HepG2 (cell line): ENCODE results near the gene NHSL1. TPM values are rescaled to one million over a fixed set of nuclear protein-coding genes. Genes with fewer than 3 reads are reported as not detected.

Experiments used
- ATAC-seq: fragments of 200-7000 bp; cut with Tn5 transposase; 3 replicates; pipeline ENCODE4 v1.9.1; 2020; ENCODE audit warnings: mild to moderate bottlenecking, moderate library complexity
- BruUV-seq: library from RNA; stranded (reverse); fragments of 400-500 nt; replicated peaks from 2 replicates; lab custom pipeline; 2021; lab: Mats Ljungman, UMichigan
- CTCF ChIA-PET: fragments of 300-600 bp; formaldehyde crosslinking; extraction: SDS; loops from one replicate; lab custom pipeline; 2021; ENCODE audit warnings: low total read pairs, inconsistent platforms, low intra/inter-chr PET ratio; lab: Yijun Ruan, JAX
- POLR2A ChIA-PET: fragments of 350-600 bp; sonication (Branson Sonifier 250); formaldehyde crosslinking; loops from one replicate; lab custom pipeline; 2020; ENCODE audit warnings: antibody characterized with exemption, inconsistent platforms; lab: Yijun Ruan, JAX
- DNase-seq: peaks from one replicate; pipeline ENCODE4 v3.0.0-alpha.2; 2015; ENCODE audit warnings: low spot score
- FAIRE-seq: peaks from 3 replicates; lab custom pipeline; 2011; peaks lifted over from hg19 to GRCh38; lab: Jason Lieb, UNC
- H2AFZ ChIP-seq: one replicate; pipeline ENCODE4 v1.6.1; 2011; ENCODE audit warnings: low read length, inconsistent platforms
- H3K27ac ChIP-seq: fragments of 300-600 bp; 3 replicates; pipeline ENCODE4 v1.8.0; 2011; ENCODE audit warnings: mixed run types, mild to moderate bottlenecking, mixed read lengths, low read length, inconsistent platforms; ENCODE audit not compliant: insufficient read depth; ENCODE audit errors: extremely low read length
- H3K27me3 ChIP-seq, 2 experiments: fragments of 200-600 bp in 1 of 2; 2 replicates in 1 of 2; 3 replicates in 1 of 2; pipeline versions ENCODE4 v1.6.0 to v1.8.0; 2011; ENCODE audit warnings: low read length in 2 of 2, mild to moderate bottlenecking in 2 of 2, moderate library complexity in 2 of 2, inconsistent platforms in 1 of 2; ENCODE audit not compliant: insufficient read depth in 2 of 2, control insufficient read depth in 1 of 2
- H3K36me3 ChIP-seq, 2 experiments: fragments of 200-600 bp in 1 of 2; replicated peaks in 1 of 2; 2 replicates in 1 of 2; 3 replicates in 1 of 2; pipeline versions ENCODE4 v1.5.1 to v1.8.0; 2011; ENCODE audit warnings: low read length in 2 of 2, inconsistent platforms in 1 of 2; ENCODE audit not compliant: insufficient read depth in 2 of 2, control insufficient read depth in 1 of 2
- H3K4me1 ChIP-seq: 2 replicates; pipeline ENCODE4 v1.5.1; 2012; ENCODE audit warnings: low read length, inconsistent platforms; ENCODE audit not compliant: insufficient read depth
- H3K4me2 ChIP-seq: 2 replicates; pipeline ENCODE4 v1.6.0; 2011; ENCODE audit warnings: low read depth, low read length, inconsistent platforms
- H3K4me3 ChIP-seq, 3 experiments: fragments of 200-600 bp in 1 of 3; sonication (generic), shearing (Covaris generic) in 1 of 3; replicated peaks in 1 of 3; 2 replicates each; pipeline ENCODE4 v1.5.1; 2011 to 2016; ENCODE audit warnings: low read length in 3 of 3, inconsistent platforms in 2 of 3, low read depth in 2 of 3, mild to moderate bottlenecking in 2 of 3, control low read depth in 1 of 3, mixed read lengths in 1 of 3; ENCODE audit not compliant: insufficient read depth in 1 of 3
- H3K79me2 ChIP-seq: one replicate; pipeline ENCODE4 v1.6.1; 2011; ENCODE audit warnings: low read length, inconsistent platforms; ENCODE audit not compliant: insufficient read depth
- H3K9ac ChIP-seq: 2 replicates; pipeline ENCODE4 v1.6.0; 2011; ENCODE audit warnings: mild to moderate bottlenecking, low read depth, low read length, inconsistent platforms; ENCODE audit not compliant: insufficient read depth
- H3K9me3 ChIP-seq: 2 replicates; pipeline ENCODE4 v1.5.1; 2012; ENCODE audit warnings: mild to moderate bottlenecking, low read length
- H4K20me1 ChIP-seq: 2 replicates; pipeline ENCODE4 v1.6.0; 2011; ENCODE audit warnings: inconsistent platforms, mild to moderate bottlenecking, low read length, moderate library complexity; ENCODE audit not compliant: insufficient read depth
- ATF7-NPFF ChIP-seq: sonication (generic); formaldehyde crosslinking; IDR thresholded peaks from 2 replicates; pipeline ENCODE4 v1.8.1; 2023; ENCODE audit warnings: mild to moderate bottlenecking, low read depth, missing genetic modification reagents, moderate library complexity
- DMAP1 ChIP-seq: IDR thresholded peaks from 2 replicates; pipeline ENCODE4 v1.6.1; 2016
- FLYWCH1 ChIP-seq: sonication (generic); formaldehyde crosslinking; IDR thresholded peaks from 2 replicates; pipeline ENCODE4 v1.8.1; 2023; ENCODE audit warnings: mild to moderate bottlenecking, missing genetic modification reagents
- FOXA1 ChIP-seq, 2 experiments: fragments of 450-650 bp in 1 of 2; sonication (generic) in 1 of 2; formaldehyde crosslinking in 1 of 2; IDR thresholded peaks; 2 replicates each; pipeline versions ENCODE4 v1.4.0 to v1.6.1; 2016 to 2020; ENCODE audit warnings: missing genetic modification reagents in 1 of 2
- HNRNPK ChIP-seq: fragments of 200-400 bp; formaldehyde crosslinking; IDR thresholded peaks from 2 replicates; pipeline ENCODE4 v1.6.1; 2018; ENCODE audit warnings: low read length, low read depth, moderate library complexity, mild to moderate bottlenecking; ENCODE audit not compliant: poor library complexity, severe bottlenecking
- NBN ChIP-seq: fragments of 450-650 bp; conservative IDR thresholded peaks from 2 replicates; pipeline ENCODE4 v1.6.1; 2017
- SAFB2 ChIP-seq: sonication (generic); formaldehyde crosslinking; IDR thresholded peaks from 2 replicates; pipeline ENCODE4 v1.5.1; 2020; ENCODE audit warnings: missing genetic modification reagents, low read depth, mild to moderate bottlenecking, borderline replicate concordance
- SMAD1 ChIP-seq: sonication (generic); formaldehyde crosslinking; IDR thresholded peaks from 2 replicates; pipeline ENCODE4 v1.4.0; 2020; ENCODE audit warnings: missing genetic modification reagents, low read depth, mild to moderate bottlenecking, borderline replicate concordance
- SMARCC2 ChIP-seq: fragments of 450-650 bp; IDR thresholded peaks from 2 replicates; pipeline ENCODE4 v1.6.1; 2017; ENCODE audit warnings: antibody characterized with exemption, mild to moderate bottlenecking
- TBP ChIP-seq: sonication (generic); formaldehyde crosslinking; IDR thresholded peaks from 2 replicates; pipeline ENCODE4 v1.5.0; 2020; ENCODE audit warnings: missing genetic modification reagents
- XRCC5 ChIP-seq: fragments of 200-400 bp; formaldehyde crosslinking; optimal IDR thresholded peaks from 2 replicates; pipeline ENCODE3; 2017; ENCODE audit warnings: mild to moderate bottlenecking, low read length
- ZNF879 ChIP-seq: sonication (generic); formaldehyde crosslinking; IDR thresholded peaks from 2 replicates; pipeline ENCODE4 v1.8.1; 2023; ENCODE audit warnings: missing genetic modification reagents
- WGBS: methylation state at CpG from one replicate; pipeline ENCODE4 v1.1.6; 2017; ENCODE audit warnings: low lambda C conversion rate; 5-methylcytosine and 5-hydroxymethylcytosine counted together
- in situ Hi-C: cut with HindIII; loops from 2 replicates; pipeline ENCODE4 v1.10.0; 2017; ENCODE audit warnings: low pct_unique_long_range_greater_than_20kb; ENCODE audit not compliant: extremely low pct_ligation_motif_present
- intact Hi-C: fragments of 100-400 bp; cut with micrococcal nuclease; formaldehyde crosslinking; loops from one replicate; pipeline ENCODE4 v1.10.0; 2022; ENCODE audit not compliant: unreplicated experiment
- polyA plus RNA-seq, 8 experiments: library from polyadenylated mRNA; depleted of rRNA in 3 of 8; stranded (reverse) in 7 of 8; unstranded in 1 of 8; fragments of >200 nt; fragmentation: Illumina TruSeq in 4 of 8; extraction: Trizol in 4 of 8; gene quantifications; 2 replicates each; pipeline versions ENCODE4 v1.2.1 to v1.2.3, GENCODE V29; 2011 to 2016; ENCODE audit warnings: low read depth in 4 of 8, missing spikeins in 1 of 8, mixed read lengths in 1 of 8; ENCODE audit not compliant: insufficient read depth in 1 of 8
- total RNA-seq, 5 experiments: library from RNA; depleted of rRNA; stranded (reverse); fragments of >200 nt; fragmentation: Illumina TruSeq; extraction: Trizol; gene quantifications; 2 replicates each; pipeline ENCODE4 v1.2.3, GENCODE V29; 2016; ENCODE audit warnings: low read depth in 1 of 5
- TF ChIP-seq, protein P1 (sequence below), 2 experiments: sonication (generic) in 1 of 2; formaldehyde crosslinking in 1 of 2; IDR thresholded peaks; 2 replicates each; pipeline versions ENCODE4 v1.4.0 to v1.6.1; 2016 to 2020; ENCODE audit warnings: borderline replicate concordance in 1 of 2, low read depth in 1 of 2, mild to moderate bottlenecking in 1 of 2, missing genetic modification reagents in 1 of 2
- TF ChIP-seq, protein P2 (sequence below): sonication (generic); formaldehyde crosslinking; IDR thresholded peaks from 2 replicates; pipeline ENCODE4 v1.8.0; 2022; ENCODE audit warnings: low read depth, missing genetic modification reagents

Gene NHSL1
- total and polyA plus RNA-seq, 2 of the 13 experiments (the other 11 are each of a cell fraction or from before 2014, with no cell fraction given): 24.9 to 53.6 TPM

DNA sequence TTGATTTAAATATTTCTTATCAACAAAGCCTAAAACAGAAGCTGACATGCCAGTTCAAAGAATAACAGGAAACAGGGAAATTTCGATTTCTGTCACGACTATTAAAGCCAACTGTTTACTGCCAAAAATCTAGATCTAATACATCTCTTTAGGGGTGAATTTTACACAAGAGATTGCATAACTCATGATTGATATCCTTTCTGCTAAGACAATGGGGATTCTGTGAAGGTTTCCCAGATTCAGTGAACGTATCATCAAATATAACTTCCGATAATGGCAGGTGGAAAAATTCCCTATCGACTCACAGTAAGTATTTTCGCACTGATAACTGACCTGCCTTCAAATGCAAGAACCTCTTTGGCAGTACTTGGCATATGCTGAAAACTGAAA is 42.9 kb downstream of the NHSL1 start:
- peaks cover 18% of the 10 kb centered on the region for H3K4me1 ChIP-seq
- no peak for ATAC-seq

GRCh38 chr6:138455746-138456400 is 43.4 kb downstream of the NHSL1 start:
- WGBS: 94% methylated on average over 7 of the region's 7 CpGs
- H3K36me3 ChIP-seq: peaks cover 6 to 33% of the 10 kb centered on the region in 2 experiments
- DNase-seq (no peak), FAIRE-seq (no peak), ATAC-seq (no peak)
- H3K4me3 ChIP-seq: no peak overlapping the region
- no peak overlapping the region for H3K9ac ChIP-seq
- no TSS peak for BruUV-seq
- H3K9me3 ChIP-seq: no peaks in the 10 kb centered on the region
- peaks cover 18% of the 10 kb centered on the region for H3K4me1 ChIP-seq
- no peak overlapping the region for H3K27ac ChIP-seq
- in situ Hi-C loops: no loop called here
- ChIA-PET CTCF (no interaction called here), POLR2A (no interaction called here)
- no peaks in the 10 kb centered on the region for H4K20me1 ChIP-seq
- intact Hi-C loops: no loop called here
- no peaks in the 10 kb centered on the region for H3K27me3 ChIP-seq
- H2AFZ ChIP-seq: no peak overlapping the region
- H3K4me2 ChIP-seq: no peak overlapping the region
- H3K79me2 ChIP-seq: peaks cover 7% of the 10 kb centered on the region
- TF ChIP-seq, protein P1, sequence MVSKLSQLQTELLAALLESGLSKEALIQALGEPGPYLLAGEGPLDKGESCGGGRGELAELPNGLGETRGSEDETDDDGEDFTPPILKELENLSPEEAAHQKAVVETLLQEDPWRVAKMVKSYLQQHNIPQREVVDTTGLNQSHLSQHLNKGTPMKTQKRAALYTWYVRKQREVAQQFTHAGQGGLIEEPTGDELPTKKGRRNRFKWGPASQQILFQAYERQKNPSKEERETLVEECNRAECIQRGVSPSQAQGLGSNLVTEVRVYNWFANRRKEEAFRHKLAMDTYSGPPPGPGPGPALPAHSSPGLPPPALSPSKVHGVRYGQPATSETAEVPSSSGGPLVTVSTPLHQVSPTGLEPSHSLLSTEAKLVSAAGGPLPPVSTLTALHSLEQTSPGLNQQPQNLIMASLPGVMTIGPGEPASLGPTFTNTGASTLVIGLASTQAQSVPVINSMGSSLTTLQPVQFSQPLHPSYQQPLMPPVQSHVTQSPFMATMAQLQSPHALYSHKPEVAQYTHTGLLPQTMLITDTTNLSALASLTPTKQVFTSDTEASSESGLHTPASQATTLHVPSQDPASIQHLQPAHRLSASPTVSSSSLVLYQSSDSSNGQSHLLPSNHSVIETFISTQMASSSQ (IDR thresholded peaks at IDR 0.05; ENCODE audit: low read depth): no peak
- TF ChIP-seq, protein P1 (CRISPR knock-in tag; IDR thresholded peaks at IDR 0.05; ENCODE audit: borderline replicate concordance): no peak
- TF ChIP-seq NBN (no peak), DMAP1 (CRISPR knock-in tag) (no peak), FLYWCH1 (no peak), XRCC5 (no peak), SMAD1 (CRISPR knock-in tag) (no peak), FOXA1 (IDR thresholded peaks at IDR 0.05) (no peak), FOXA1 (CRISPR knock-in tag; IDR thresholded peaks at IDR 0.05) (no peak)
- TF ChIP-seq, protein P2, sequence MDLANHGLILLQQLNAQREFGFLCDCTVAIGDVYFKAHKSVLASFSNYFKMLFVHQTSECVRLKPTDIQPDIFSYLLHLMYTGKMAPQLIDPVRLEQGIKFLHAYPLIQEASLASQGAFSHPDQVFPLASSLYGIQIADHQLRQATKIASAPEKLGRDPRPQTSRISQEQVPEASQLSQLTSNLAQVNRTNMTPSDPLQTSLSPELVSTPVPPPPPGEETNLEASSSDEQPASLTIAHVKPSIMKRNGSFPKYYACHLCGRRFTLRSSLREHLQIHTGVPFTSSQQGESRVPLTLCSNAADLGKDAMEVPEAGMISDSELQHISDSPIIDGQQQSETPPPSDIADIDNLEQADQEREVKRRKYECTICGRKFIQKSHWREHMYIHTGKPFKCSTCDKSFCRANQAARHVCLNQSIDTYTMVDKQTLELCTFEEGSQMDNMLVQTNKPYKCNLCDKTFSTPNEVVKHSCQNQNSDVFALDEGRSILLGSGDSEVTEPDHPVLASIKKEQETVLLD: no peak

More for the DNA sequence above, 42.9 kb downstream of the NHSL1 start:
- in situ Hi-C loops (no loop called here), intact Hi-C loops (no loop called here)
- H2AFZ ChIP-seq: no peak overlapping the region
- no peak for TF ChIP-seq SMARCC2
- TF ChIP-seq HNRNPK: no peak
- no peak for TF ChIP-seq ZNF879 (CRISPR knock-in tag)
- TF ChIP-seq SAFB2 (CRISPR knock-in tag): no peak
- TF ChIP-seq TBP: no peak
- TF ChIP-seq XRCC5: no peak
- no peak for TF ChIP-seq ATF7-NPFF (CRISPR knock-in tag)
- FAIRE-seq: no peak
- peaks cover 7% of the 10 kb centered on the region for H3K79me2 ChIP-seq
- no peak overlapping the region for H3K27ac ChIP-seq
- no peak overlapping the region for H3K4me2 ChIP-seq
- CTCF ChIA-PET: no interaction called here
- no TSS peak for BruUV-seq
- H3K9me3 ChIP-seq: no peaks in the 10 kb centered on the region
- no peak overlapping the region for H3K9ac ChIP-seq
- POLR2A ChIA-PET: no interaction called here
- DNase-seq: no peak
- no peaks in the 10 kb centered on the region for H4K20me1 ChIP-seq
- WGBS: 81% methylated on average over 6 of the region's 6 CpGs
- H3K36me3 ChIP-seq: peaks cover 6 to 34% of the 10 kb centered on the region in 2 experiments
- H3K27me3 ChIP-seq: no peaks in the 10 kb centered on the region
- H3K4me3 ChIP-seq: no peak overlapping the region
